Measurements from ENCODE around the gene ZDHHC12. TPM values are rescaled to one million over a fixed set of nuclear protein-coding genes. Genes with fewer than 3 reads are reported as not detected.

ZDHHC12 gene
- 23.6 and 24.2 TPM in 2 replicates for total RNA-seq

GRCh38 chr9:128723866-128724743 lies at the start of gene ZDHHC12:
ZDHHC12 (minus strand) TSS chr9:128724127; CDS start chr9:128724093, 34 bp downstream.

GRCh38 chr9:128771745-128772519 lies 48.0 kb upstream of the ZDHHC12 start, which contains the start of gene ZER1:
ZER1 (minus strand) TSS chr9:128771927; CDS start chr9:128755565, 16,362 bp downstream.

GRCh38 chr9:128702445-128702948 lies 21.4 kb downstream of the ZDHHC12 start, which contains the start of gene PKN3:
PKN3 (plus strand) TSS chr9:128702503; CDS start chr9:128702916, 413 bp downstream.

GRCh38 chr9:128688501-128689292 lies 35.2 kb downstream of the ZDHHC12 start, which contains the start of gene SET:
SET (plus strand) TSS chr9:128689222; CDS start chr9:128689583, 361 bp downstream.

Small RNA genes lying within 50 kb of the gene (small RNA-seq; reads per million reads assigned to genes)
- not detected for gene RF00017
- gene RN7SL560P: not detected

Other genes with a start within 250 kb of the ZDHHC12 start
- 25.8 and 28.1 TPM in 2 replicates for gene GLE1, start 219.4 kb downstream of the ZDHHC12 start, total RNA-seq
- 396 and 421 TPM in 2 replicates for gene SPTAN1, start 171.5 kb downstream of the ZDHHC12 start, total RNA-seq
- gene DYNC2I2, start 67.3 kb downstream of the ZDHHC12 start, total RNA-seq: 49.8 and 56.8 TPM in 2 replicates
- gene SET, start 34.9 kb downstream of the ZDHHC12 start, total RNA-seq: 214 and 264 TPM in 2 replicates
- gene PKN3, start 21.6 kb downstream of the ZDHHC12 start, total RNA-seq: 2.4 and 3.6 TPM in 2 replicates
- 29.8 and 31.0 TPM in 2 replicates for gene ZER1, start 47.8 kb upstream of the ZDHHC12 start, total RNA-seq
- 21.3 and 26.4 TPM in 2 replicates for gene TBC1D13, start 63.1 kb upstream of the ZDHHC12 start, total RNA-seq
- 18.5 and 20.8 TPM in 2 replicates for gene ENDOG, start 94.4 kb upstream of the ZDHHC12 start, total RNA-seq
- 18.8 and 20.4 TPM in 2 replicates for gene SPOUT1, start 105.7 kb upstream of the ZDHHC12 start, total RNA-seq
- 5.2 and 6.9 TPM in 2 replicates for gene KYAT1, start 157.8 kb upstream of the ZDHHC12 start, total RNA-seq
- gene LRRC8A, start 158.0 kb upstream of the ZDHHC12 start, total RNA-seq: 49.5 and 49.7 TPM in 2 replicates
- 8.8 and 17.7 TPM in 2 replicates for gene PHYHD1, start 196.9 kb upstream of the ZDHHC12 start, total RNA-seq
- 31.8 and 32.5 TPM in 2 replicates for gene DOLK, start 223.5 kb upstream of the ZDHHC12 start, total RNA-seq
- 37.5 and 42.6 TPM in 2 replicates for gene NUP188, start 223.6 kb upstream of the ZDHHC12 start, total RNA-seq